Stimulated activated CD4-positive, alpha-beta T cell treated with anti-CD3 and anti-CD28 coated beads, Interleukin-15, amount 100 ng/mL, for 48 hours (primary cell): Measurements from ENCODE around the gene SERPINA5.
"Not testable (repeated sequence)": the region's sequence is repeated elsewhere in the genome, so short reads cannot be mapped to it uniquely, and the experiment has no call there.

Experiments
- DNase-seq, 2 donors: peaks; one replicate each; pipeline ENCODE4 v3.0.0-alpha.2; 2020; ENCODE audit warnings: low read depth in 2 of 2

The SERPINA5 gene

GRCh38 chr14:94601884-94602391 is 20.7 kb downstream of the SERPINA5 start:
- no peak for DNase-seq

- DNase-seq: no peak
Observed at GRCh38 chr14:94602722-94603121, 21.5 kb downstream of the SERPINA5 start.

- DNase-seq: no peak
Observed at GRCh38 chr14:94605361-94605760, 24.1 kb downstream of the SERPINA5 start.

GRCh38 chr14:94608966-94609365 is 27.7 kb downstream of the SERPINA5 start:
- not testable (repeated sequence) for DNase-seq

- no peak for DNase-seq
Observed at GRCh38 chr14:94611179-94611578, 30.0 kb downstream of the SERPINA5 start.

- DNase-seq: no peak
Observed at GRCh38 chr14:94612174-94612573, 30.9 kb downstream of the SERPINA5 start, which contains the start of gene SERPINA3. Gene SERPINA3, plus strand, starts transcription at chr14:94612391. Its CDS starts 2,051 bp downstream, at chr14:94614442.

GRCh38 chr14:94612580-94613554 is 31.6 kb downstream of the SERPINA5 start:
- DNase-seq: no peak

- no peak for DNase-seq
Observed at GRCh38 chr14:94613720-94614644, 32.8 kb downstream of the SERPINA5 start.

- DNase-seq: no peak
Observed at GRCh38 chr14:94614802-94615201, 33.6 kb downstream of the SERPINA5 start.

- DNase-seq: no peak
Observed at GRCh38 chr14:94615254-94615653, 34.0 kb downstream of the SERPINA5 start.

GRCh38 chr14:94615823-94616570 is 34.8 kb downstream of the SERPINA5 start:
- DNase-seq: no peak

- no peak for DNase-seq
Observed at GRCh38 chr14:94617366-94617941, 36.2 kb downstream of the SERPINA5 start.

- DNase-seq: no peak
Observed at GRCh38 chr14:94617988-94618822, 37.0 kb downstream of the SERPINA5 start.

GRCh38 chr14:94619297-94619696 is 38.1 kb downstream of the SERPINA5 start:
- no peak for DNase-seq

- no peak for DNase-seq
Observed at GRCh38 chr14:94620597-94620996, 39.4 kb downstream of the SERPINA5 start.

GRCh38 chr14:94621358-94622134 is 40.3 kb downstream of the SERPINA5 start:
- DNase-seq: no peak

GRCh38 chr14:94622653-94623421 is 41.6 kb downstream of the SERPINA5 start:
- DNase-seq: no peak

- DNase-seq: no peak
Observed at GRCh38 chr14:94623422-94623809, 42.2 kb downstream of the SERPINA5 start.
